Activated CD8-positive, alpha-beta T cell treated with anti-CD3 and anti-CD28 coated beads, Interleukin-2, amount 10 ng/mL, durations not matched to agents 7 days and 5 days (primary cell): ENCODE data around the gene TNFRSF4. TPM values are rescaled to one million over a fixed set of nuclear protein-coding genes. Genes with fewer than 3 reads are reported as not detected.

Experiments
- ATAC-seq: fragments of 150-1000 bp; cut with Tn5 transposase; one replicate; pipeline ENCODE4 v1.10.0; 2021; ENCODE audit warnings: moderate library complexity
- CTCF ChIA-PET: fragments of 350-600 bp; sonication (Branson Sonifier 250); formaldehyde crosslinking; loops from one replicate; lab custom pipeline; 2021; ENCODE audit warnings: antibody characterized with exemption; lab: Charles Lee
- POLR2A ChIA-PET: fragments of 350-600 bp; sonication (Branson Sonifier 250); formaldehyde crosslinking; loops from one replicate; lab custom pipeline; 2021; ENCODE audit warnings: antibody characterized with exemption; lab: Charles Lee
- DNase-seq: peaks from one replicate; pipeline ENCODE4 v3.0.0-alpha.2; 2020
- H3K27ac Mint-ChIP-seq: one replicate; pipeline ENCODE4 v1.8.0; 2021; ENCODE audit warnings: mild to moderate bottlenecking, mixed read lengths
- H3K27me3 Mint-ChIP-seq: one replicate; pipeline ENCODE4 v1.8.0; 2021; ENCODE audit warnings: low read depth, mixed read lengths
- H3K36me3 Mint-ChIP-seq: one replicate; pipeline ENCODE4 v1.8.0; 2021; ENCODE audit warnings: low read depth, mixed read lengths
- H3K4me1 Mint-ChIP-seq: one replicate; pipeline ENCODE4 v1.8.0; 2021; ENCODE audit warnings: low read depth, mixed read lengths
- H3K4me3 Mint-ChIP-seq: one replicate; pipeline ENCODE4 v1.8.0; 2021; ENCODE audit warnings: mild to moderate bottlenecking, mixed read lengths
- H3K9me3 Mint-ChIP-seq: one replicate; pipeline ENCODE4 v1.8.0; 2022; ENCODE audit warnings: mixed read lengths; ENCODE audit not compliant: insufficient read depth
- total RNA-seq, 2 experiments: library from RNA; stranded (reverse); gene quantifications; one replicate each; pipeline ENCODE4 v1.2.3, GENCODE V29; 2021

Gene TNFRSF4
- total RNA-seq, 2 experiments from 2014 or later = 1.6 to 2.9 TPM

GRCh38 chr1:1220197-1220596 is 6.2 kb upstream of the TNFRSF4 start:
- Mint-ChIP-seq H3K4me1 (peaks cover 12% of the 10 kb centered on the region), H3K27me3 (no peaks in the 10 kb centered on the region), H3K4me3 (no peak overlapping the region), H3K9me3 (no peaks in the 10 kb centered on the region), H3K27ac (no peak overlapping the region), H3K36me3 (peaks cover 50% of the 10 kb centered on the region)
- ChIA-PET CTCF (no interaction called here), POLR2A (no interaction called here)
- DNase-seq = no peak
- ATAC-seq = no peak

GRCh38 chr1:1219341-1219740 is 5.4 kb upstream of the TNFRSF4 start:
- no peak for ATAC-seq
- no peak for DNase-seq
- peaks cover 21% of the 10 kb centered on the region for H3K4me1 Mint-ChIP-seq

GRCh38 chr1:1218524-1219200 is 4.7 kb upstream of the TNFRSF4 start:
- H3K27ac Mint-ChIP-seq = no peak overlapping the region
- ChIA-PET POLR2A (no interaction called here), CTCF (interaction anchor here (1.7 kb wide), 1 partner anchor 96 kb away, joined by 5 read pairs; no protein-coding TSS in a partner anchor)
- ATAC-seq (no peak), DNase-seq (no peak)
- no peak overlapping the region for H3K4me3 Mint-ChIP-seq
- H3K36me3 Mint-ChIP-seq = peaks cover 42% of the 10 kb centered on the region
- H3K9me3 Mint-ChIP-seq = no peaks in the 10 kb centered on the region
- H3K4me1 Mint-ChIP-seq = peaks cover 26% of the 10 kb centered on the region
- no peaks in the 10 kb centered on the region for H3K27me3 Mint-ChIP-seq

More at GRCh38 chr1:1219341-1219740, 5.4 kb upstream of the TNFRSF4 start:
- ChIA-PET POLR2A (no interaction called here), CTCF (interaction anchor here (1.7 kb wide), 1 partner anchor 97 kb away, joined by 5 read pairs; no protein-coding TSS in a partner anchor)
- no peak overlapping the region for H3K4me3 Mint-ChIP-seq
- H3K27me3 Mint-ChIP-seq = no peaks in the 10 kb centered on the region
- no peak overlapping the region for H3K27ac Mint-ChIP-seq
- peaks cover 47% of the 10 kb centered on the region for H3K36me3 Mint-ChIP-seq
- no peaks in the 10 kb centered on the region for H3K9me3 Mint-ChIP-seq

GRCh38 chr1:1217621-1218523 is 3.9 kb upstream of the TNFRSF4 start:
- no peaks in the 10 kb centered on the region for H3K27me3 Mint-ChIP-seq
- CTCF ChIA-PET = interaction anchor here (1.7 kb wide), 1 partner anchor 95 kb away, joined by 5 read pairs; no protein-coding TSS in a partner anchor
- POLR2A ChIA-PET = no interaction called here
- peaks cover 28% of the 10 kb centered on the region for H3K4me1 Mint-ChIP-seq
- H3K4me3 Mint-ChIP-seq = no peak overlapping the region
- ATAC-seq (no peak), DNase-seq (no peak)
- peaks cover 35% of the 10 kb centered on the region for H3K36me3 Mint-ChIP-seq
- no peaks in the 10 kb centered on the region for H3K9me3 Mint-ChIP-seq
- H3K27ac Mint-ChIP-seq = no peak overlapping the region

- H3K4me3 Mint-ChIP-seq = no peak overlapping the region
- no peak for DNase-seq
- peaks cover 30% of the 10 kb centered on the region for H3K36me3 Mint-ChIP-seq
- H3K27me3 Mint-ChIP-seq = no peaks in the 10 kb centered on the region
- ChIA-PET CTCF (no interaction called here), POLR2A (interaction anchor here (0.7 kb wide), 1 partner anchor 47 kb away, joined by 3 read pairs; no protein-coding TSS in a partner anchor)
- H3K9me3 Mint-ChIP-seq = no peaks in the 10 kb centered on the region
- H3K4me1 Mint-ChIP-seq = peaks cover 34% of the 10 kb centered on the region
- ATAC-seq = no peak
- H3K27ac Mint-ChIP-seq = peak overlapping the region; percentile 74
These were observed 3.0 kb upstream of the TNFRSF4 start for GRCh38 chr1:1216770-1217620.

GRCh38 chr1:1215881-1216605 is 2.1 kb upstream of the TNFRSF4 start:
- Mint-ChIP-seq H3K4me1 (peaks cover 35% of the 10 kb centered on the region), H3K27me3 (no peaks in the 10 kb centered on the region), H3K9me3 (no peaks in the 10 kb centered on the region), H3K4me3 (no peak overlapping the region), H3K36me3 (peaks cover 30% of the 10 kb centered on the region), H3K27ac (no peak overlapping the region)
- DNase-seq = no peak
- CTCF ChIA-PET = interaction anchor here (1.0 to 2.1 kb wide), 4 partner anchors 21 to 94 kb away, joined by 3 to 9 read pairs (median 3); no protein-coding TSS in a partner anchor
- ATAC-seq = no peak
- POLR2A ChIA-PET = interaction anchor here (0.7 to 1.5 kb wide), 2 partner anchors 15 to 48 kb away, joined by 3 read pairs; no protein-coding TSS in a partner anchor

- ChIA-PET CTCF (interaction anchor here (1.0 to 2.1 kb wide), 4 partner anchors 20 to 93 kb away, joined by 3 to 9 read pairs (median 3); no protein-coding TSS in a partner anchor), POLR2A (interaction anchor here (1.5 kb wide), 1 partner anchor 16 kb away, joined by 3 read pairs; no protein-coding TSS in a partner anchor)
- H3K27me3 Mint-ChIP-seq = no peaks in the 10 kb centered on the region
- H3K4me1 Mint-ChIP-seq = peaks cover 36% of the 10 kb centered on the region
- peaks cover 23% of the 10 kb centered on the region for H3K36me3 Mint-ChIP-seq
- H3K4me3 Mint-ChIP-seq = no peak overlapping the region
- DNase-seq (no peak), ATAC-seq (no peak)
- H3K27ac Mint-ChIP-seq = no peak overlapping the region
- no peaks in the 10 kb centered on the region for H3K9me3 Mint-ChIP-seq
These were observed 1.2 kb upstream of the TNFRSF4 start for GRCh38 chr1:1215080-1215676.

GRCh38 chr1:1212780-1213344 is 1.1 kb downstream of the TNFRSF4 start:
- ChIA-PET POLR2A (interaction anchor here (0.7 to 0.9 kb wide), 2 partner anchors 14 to 18 kb away, joined by 3 to 4 read pairs; no protein-coding TSS in a partner anchor), CTCF (interaction anchor here (1.2 kb wide), 1 partner anchor 90 kb away, joined by 5 read pairs; no protein-coding TSS in a partner anchor)
- ATAC-seq (peak; percentile 46), DNase-seq (peak; percentile 77)
- H3K27ac Mint-ChIP-seq = peak overlapping the region; percentile 34
- no peaks in the 10 kb centered on the region for H3K9me3 Mint-ChIP-seq
- peaks cover 52% of the 10 kb centered on the region for H3K4me1 Mint-ChIP-seq
- no peak overlapping the region for H3K4me3 Mint-ChIP-seq
- no peaks in the 10 kb centered on the region for H3K27me3 Mint-ChIP-seq
- peaks cover 12% of the 10 kb centered on the region for H3K36me3 Mint-ChIP-seq

- DNase-seq = no peak
- ATAC-seq = no peak
- CTCF ChIA-PET = interaction anchor here (0.5 kb wide), 1 partner anchor 47 kb away, joined by 3 read pairs; no protein-coding TSS in a partner anchor
- peaks cover 6% of the 10 kb centered on the region for H3K36me3 Mint-ChIP-seq
- H3K4me1 Mint-ChIP-seq = peaks cover 56% of the 10 kb centered on the region
- no peak overlapping the region for H3K27ac Mint-ChIP-seq
- no peaks in the 10 kb centered on the region for H3K9me3 Mint-ChIP-seq
- H3K27me3 Mint-ChIP-seq = no peaks in the 10 kb centered on the region
- POLR2A ChIA-PET = interaction anchor here (0.9 kb wide), 1 partner anchor 19 kb away, joined by 4 read pairs; no protein-coding TSS in a partner anchor
- H3K4me3 Mint-ChIP-seq = peak overlapping the region; percentile 18
These were observed 2.2 kb downstream of the TNFRSF4 start for GRCh38 chr1:1211541-1212441.
